Measurements from ENCODE around the gene NPC1. TPM values are rescaled to one million over a fixed set of nuclear protein-coding genes. Genes with fewer than 3 reads are reported as not detected.
"Not testable (repeated sequence)": the region's sequence is repeated elsewhere in the genome, so short reads cannot be mapped to it uniquely, and the experiment has no call there.

The NPC1 gene
- total RNA-seq, 1 donor from 2014 or later, result 43.3 TPM

- Mint-ChIP-seq H3K36me3 (no peaks in the 10 kb centered on the region), H3K4me3 (no peak overlapping the region), H3K27ac (no peak overlapping the region), H3K27me3 (no peaks in the 10 kb centered on the region), H3K9me3 (no peaks in the 10 kb centered on the region), H3K4me1 (ENCODE audit: unreplicated experiment) (no peaks in the 10 kb centered on the region)
- DNase-seq (ENCODE audit: extremely low spot score, unreplicated experiment), result no peak
- TF ChIP-seq CTCF (conservative IDR thresholded peaks at IDR 0.05), result no peak
These were observed 88.2 kb downstream of the NPC1 start for GRCh38 chr18:23498117-23498516.

DNA sequence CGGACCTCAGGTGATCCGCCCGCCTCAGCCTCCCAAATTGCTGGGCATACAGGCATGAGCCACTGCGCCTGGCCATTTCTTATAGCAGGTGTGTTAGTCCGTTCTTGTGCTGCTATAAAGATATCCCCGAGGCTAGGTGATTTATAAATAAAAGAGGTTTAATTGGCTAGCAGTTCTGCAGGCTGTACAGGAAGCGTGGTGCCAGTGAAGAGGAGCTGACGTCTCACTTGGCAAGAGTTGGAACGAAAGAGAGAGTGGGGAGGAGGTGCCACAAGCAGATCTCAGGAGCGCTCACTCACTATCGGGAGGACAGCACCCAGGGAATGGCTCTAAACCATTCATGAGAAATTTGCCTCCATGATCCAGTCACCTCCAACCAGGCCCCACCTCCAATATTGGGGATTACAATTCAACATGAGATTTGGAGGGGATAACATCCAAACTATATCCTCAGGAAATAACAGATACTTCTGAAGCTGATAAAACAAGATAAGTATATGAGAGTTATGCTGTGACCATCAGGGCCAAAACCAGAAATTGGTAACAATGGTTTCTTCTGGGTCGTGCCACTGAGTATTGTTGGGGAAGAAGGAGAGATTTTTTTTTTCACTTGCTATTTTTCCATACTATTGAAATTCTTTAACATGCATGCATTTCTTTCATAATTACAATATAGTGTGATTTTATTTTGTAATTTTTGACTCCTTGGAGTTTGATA lies 90.4 kb downstream of the NPC1 start:
- TF ChIP-seq CTCF (conservative IDR thresholded peaks at IDR 0.05), result no peak
- H3K4me1 Mint-ChIP-seq (ENCODE audit: unreplicated experiment), result no peaks in the 10 kb centered on the region
- no peak overlapping the region for H3K27ac Mint-ChIP-seq
- H3K36me3 Mint-ChIP-seq, result no peaks in the 10 kb centered on the region
- no peaks in the 10 kb centered on the region for H3K27me3 Mint-ChIP-seq
- no peak for DNase-seq (ENCODE audit: extremely low spot score, unreplicated experiment)
- peaks cover 3% of the 10 kb centered on the region for H3K9me3 Mint-ChIP-seq
- H3K4me3 Mint-ChIP-seq, result no peak overlapping the region

- H3K27ac Mint-ChIP-seq, result no peak overlapping the region
These were observed 91.3 kb downstream of the NPC1 start for GRCh38 chr18:23494992-23495391.

GRCh38 chr18:23493654-23494053 lies 92.7 kb downstream of the NPC1 start:
- DNase-seq (ENCODE audit: extremely low spot score, unreplicated experiment), result no peak
- no peaks in the 10 kb centered on the region for H3K4me1 Mint-ChIP-seq (ENCODE audit: unreplicated experiment)
- no peak for TF ChIP-seq CTCF (conservative IDR thresholded peaks at IDR 0.05)
- no peak overlapping the region for H3K4me3 Mint-ChIP-seq
- H3K36me3 Mint-ChIP-seq, result no peaks in the 10 kb centered on the region
- H3K27me3 Mint-ChIP-seq, result no peaks in the 10 kb centered on the region
- peaks cover 4% of the 10 kb centered on the region for H3K9me3 Mint-ChIP-seq
- no peak overlapping the region for H3K27ac Mint-ChIP-seq

More at GRCh38 chr18:23494992-23495391, 91.3 kb downstream of the NPC1 start:
- no peak overlapping the region for H3K4me3 Mint-ChIP-seq
- H3K9me3 Mint-ChIP-seq, result peaks cover 4% of the 10 kb centered on the region
- no peaks in the 10 kb centered on the region for H3K36me3 Mint-ChIP-seq
- H3K4me1 Mint-ChIP-seq (ENCODE audit: unreplicated experiment), result no peaks in the 10 kb centered on the region
- no peaks in the 10 kb centered on the region for H3K27me3 Mint-ChIP-seq
- TF ChIP-seq CTCF (conservative IDR thresholded peaks at IDR 0.05), result no peak
- no peak for DNase-seq (ENCODE audit: extremely low spot score, unreplicated experiment)

DNA sequence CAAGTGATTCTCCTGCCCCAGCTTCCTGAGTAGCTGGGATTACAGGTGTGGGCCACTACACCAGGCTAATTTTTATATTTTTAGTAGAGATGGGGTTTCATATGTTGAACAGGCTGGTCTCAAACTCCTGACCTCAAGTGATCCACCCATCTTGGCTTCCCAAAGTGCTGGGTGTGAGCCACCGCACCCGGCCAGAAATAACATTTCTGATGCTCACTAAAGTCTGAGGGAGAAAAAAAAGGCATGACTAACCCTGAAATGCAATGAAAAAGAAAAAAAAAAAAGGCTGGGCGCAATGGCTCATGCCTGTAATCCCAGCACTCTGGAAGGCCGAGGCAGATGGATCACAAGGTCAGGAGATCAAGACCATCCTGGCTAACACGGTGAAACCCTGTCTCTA lies 96.7 kb downstream of the NPC1 start:
- not testable (repeated sequence) for H3K36me3 Mint-ChIP-seq; H3K4me1 Mint-ChIP-seq (ENCODE audit: unreplicated experiment); H3K4me3 Mint-ChIP-seq; H3K9me3 Mint-ChIP-seq; H3K27me3 Mint-ChIP-seq; DNase-seq (ENCODE audit: extremely low spot score, unreplicated experiment); H3K27ac Mint-ChIP-seq

GRCh38 chr18:23487738-23488570 lies 98.4 kb downstream of the NPC1 start:
- Mint-ChIP-seq H3K27me3 (no peaks in the 10 kb centered on the region), H3K4me1 (ENCODE audit: unreplicated experiment) (no peaks in the 10 kb centered on the region), H3K36me3 (peaks cover 4% of the 10 kb centered on the region), H3K9me3 (peaks cover 4% of the 10 kb centered on the region), H3K27ac (no peak overlapping the region), H3K4me3 (no peak overlapping the region)
- no peak for TF ChIP-seq CTCF (conservative IDR thresholded peaks at IDR 0.05)
- no peak for DNase-seq (ENCODE audit: extremely low spot score, unreplicated experiment)
